Measurements from ENCODE around the gene OSBPL5.

OSBPL5 gene

DNA sequence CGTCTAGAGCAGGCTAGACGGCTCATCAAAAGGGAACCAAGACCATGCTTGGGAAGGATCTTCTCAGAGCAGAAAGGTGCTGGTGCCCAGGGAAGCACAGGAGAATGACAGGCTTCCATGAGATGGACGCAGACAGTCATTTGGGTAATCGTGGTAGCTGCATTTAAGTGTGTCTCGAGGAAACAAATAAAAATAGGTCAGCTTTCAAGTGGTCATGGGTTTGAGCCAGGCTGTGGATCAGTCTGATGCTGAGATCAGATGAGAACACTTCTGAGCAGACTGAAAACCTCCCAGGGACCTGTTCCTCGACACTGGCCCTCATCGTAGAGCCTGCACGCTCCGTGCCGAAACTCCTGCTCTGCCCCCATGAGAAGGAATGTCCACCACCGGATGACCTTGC lies 112.5 kb downstream of the OSBPL5 start:
- DNase-seq (ENCODE audit: low read depth in 3 of 3) = no peak

DNA sequence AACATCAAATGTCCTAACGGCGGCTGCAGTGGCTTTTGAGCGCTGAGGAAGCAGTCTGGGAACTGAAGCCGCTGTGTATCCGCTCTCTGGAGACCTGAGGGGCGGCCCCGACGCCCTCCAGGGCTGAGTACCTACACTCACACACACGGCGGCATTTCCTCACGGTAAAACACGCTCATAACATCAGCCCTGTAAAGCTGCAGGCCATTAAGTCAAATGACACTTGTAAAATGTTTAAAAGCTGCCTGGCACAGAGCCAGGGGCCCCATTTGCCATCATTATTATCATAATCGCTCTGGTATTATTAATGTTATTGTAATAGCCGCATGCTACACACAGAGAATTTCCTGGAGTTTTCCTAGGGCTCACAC lies 113.0 kb downstream of the OSBPL5 start:
- DNase-seq (ENCODE audit: low read depth in 3 of 3) = no peak

- no peak for DNase-seq (ENCODE audit: low read depth in 3 of 3)
Observed at GRCh38 chr11:3051196-3052108, 113.7 kb downstream of the OSBPL5 start.

GRCh38 chr11:3050386-3051195 lies 114.5 kb downstream of the OSBPL5 start:
- DNase-seq (ENCODE audit: low read depth in 3 of 3) = no peak

- peak in 2 of 3 experiments; percentile 55 to 56 for DNase-seq (ENCODE audit: low read depth in 3 of 3)
Observed at GRCh38 chr11:3049430-3050243, 115.5 kb downstream of the OSBPL5 start.

- no peak for DNase-seq (ENCODE audit: low read depth in 3 of 3)
Observed at GRCh38 chr11:3047637-3048036, 117.5 kb downstream of the OSBPL5 start.

DNA sequence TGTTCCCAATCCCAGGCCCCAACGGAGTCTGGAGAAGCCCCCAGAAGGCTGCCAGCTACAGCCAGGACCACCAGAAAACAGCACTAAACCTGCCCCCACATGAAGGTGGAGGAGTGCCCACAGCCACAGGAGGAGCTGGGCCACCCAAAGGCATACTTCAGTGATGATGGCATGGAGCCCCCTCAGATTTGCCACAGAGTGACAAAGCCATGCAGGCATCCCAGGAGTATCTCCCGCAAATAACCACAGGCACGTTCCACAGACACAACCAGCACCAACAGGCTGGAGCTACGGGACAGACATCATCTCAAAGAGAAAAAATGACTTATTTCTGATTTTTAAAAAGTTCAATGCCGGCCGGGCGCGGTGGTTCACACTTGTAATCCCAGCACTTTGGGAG lies 118.5 kb downstream of the OSBPL5 start:
- no peak for DNase-seq (ENCODE audit: low read depth in 3 of 3)

GRCh38 chr11:3046190-3046589 lies 118.9 kb downstream of the OSBPL5 start:
- no peak for DNase-seq (ENCODE audit: low read depth in 3 of 3)

- DNase-seq (ENCODE audit: low read depth in 3 of 3) = no peak
Observed at GRCh38 chr11:3044915-3045314, 120.2 kb downstream of the OSBPL5 start.

GRCh38 chr11:3044004-3044403 lies 121.1 kb downstream of the OSBPL5 start:
- DNase-seq (ENCODE audit: low read depth in 3 of 3) = no peak

GRCh38 chr11:3043315-3043871 lies 121.7 kb downstream of the OSBPL5 start:
- no peak for DNase-seq (ENCODE audit: low read depth in 3 of 3)

DNA sequence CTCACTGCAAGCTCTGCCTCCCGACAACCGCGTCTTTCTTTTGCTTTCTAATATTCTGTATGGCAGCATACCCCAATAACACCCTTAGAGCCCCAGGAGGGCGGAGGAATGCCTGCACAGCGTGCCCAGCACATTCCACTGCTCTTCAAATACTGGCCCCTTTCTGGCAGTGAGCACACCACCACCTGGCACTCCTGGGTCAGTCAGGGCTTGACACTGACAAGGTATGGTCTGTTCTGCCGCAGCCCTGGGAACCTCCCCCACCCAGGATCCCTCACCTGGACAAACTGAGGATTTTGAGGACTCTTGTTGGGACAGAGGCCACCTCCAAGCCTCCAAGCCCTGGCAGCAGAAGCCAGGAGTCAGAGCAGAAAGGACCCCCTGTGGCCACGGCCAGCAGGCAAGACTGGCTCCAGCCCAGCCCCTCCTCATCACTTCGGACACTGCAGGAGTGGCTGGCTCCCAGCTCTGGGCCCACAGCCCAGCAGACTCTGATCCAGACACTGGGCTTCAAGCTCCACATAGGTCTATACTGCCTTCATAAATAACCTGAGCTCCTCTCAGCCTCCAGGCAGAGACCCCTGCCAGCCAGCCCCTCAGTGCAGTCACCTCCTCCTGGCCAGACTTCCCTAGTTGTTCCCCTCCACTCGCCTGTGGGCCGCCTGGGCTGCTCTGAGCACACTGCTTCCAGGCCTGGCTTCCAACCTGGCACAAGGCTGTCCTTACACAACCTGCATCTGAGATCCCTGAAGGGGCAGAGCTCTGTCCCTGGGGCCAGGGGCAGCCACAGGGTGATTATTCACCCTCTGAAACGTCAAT lies 122.4 kb downstream of the OSBPL5 start:
- DNase-seq (ENCODE audit: low read depth in 3 of 3) = no peak

- no peak for DNase-seq (ENCODE audit: low read depth in 3 of 3)
Observed at GRCh38 chr11:3041699-3042441, 123.2 kb downstream of the OSBPL5 start.

- DNase-seq (ENCODE audit: low read depth in 3 of 3) = no peak
Observed at GRCh38 chr11:3040881-3041280, 124.2 kb downstream of the OSBPL5 start.

- no peak for DNase-seq (ENCODE audit: low read depth in 3 of 3)
Observed at GRCh38 chr11:3037945-3038271, 127.2 kb downstream of the OSBPL5 start.

All from stimulated activated CD4-positive, alpha-beta T cell treated with anti-CD3 and anti-CD28 coated beads, TNF-alpha, amount 100 ng/mL, for 24 hours (primary cell).